Keratinocyte (primary cell): ENCODE results near the gene NLGN2.

Experiments used
- EZH2 ChIP-seq: IDR thresholded peaks from one replicate; pipeline ENCODE4 v1.6.1; 2012; ENCODE audit warnings: inconsistent platforms, mild to moderate bottlenecking, low read length, moderate library complexity
- TF ChIP-seq, protein P1 (sequence below), 3 experiments: IDR thresholded peaks in 1 of 3; conservative IDR thresholded peaks in 1 of 3; optimal IDR thresholded peaks in 1 of 3; 2 replicates in 2 of 3; 3 replicates in 1 of 3; pipeline versions ENCODE3 to v1.5.1; 2011; ENCODE audit warnings: low read length in 3 of 3, mild to moderate bottlenecking in 3 of 3, moderate library complexity in 2 of 3, control low read depth in 1 of 3, inconsistent platforms in 1 of 3; ENCODE audit not compliant: insufficient read depth in 2 of 3; ENCODE audit errors: extremely low read depth in 1 of 3

DNA sequence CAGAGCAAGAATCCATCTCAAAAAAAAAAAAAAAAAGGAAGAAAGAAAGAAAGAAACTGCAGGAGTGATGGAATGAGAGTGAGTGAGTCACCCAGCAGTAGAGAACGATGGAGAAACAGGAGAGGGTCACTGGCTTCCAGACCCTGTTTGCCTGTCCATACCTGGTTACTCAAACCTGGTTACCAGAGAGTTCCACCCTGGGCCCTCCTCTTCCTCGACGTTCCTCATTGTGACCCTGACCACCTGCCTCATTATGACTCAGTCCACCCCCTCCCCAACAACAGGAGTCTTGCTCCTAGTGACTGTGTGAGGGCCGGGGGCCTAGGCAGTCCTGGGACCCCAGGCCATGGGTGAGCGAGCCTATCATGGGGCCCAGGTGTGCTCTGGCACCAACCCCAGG lies 20.9 kb downstream of the NLGN2 start, which contains the start of gene SPEM3:
- TF ChIP-seq, protein P1, sequence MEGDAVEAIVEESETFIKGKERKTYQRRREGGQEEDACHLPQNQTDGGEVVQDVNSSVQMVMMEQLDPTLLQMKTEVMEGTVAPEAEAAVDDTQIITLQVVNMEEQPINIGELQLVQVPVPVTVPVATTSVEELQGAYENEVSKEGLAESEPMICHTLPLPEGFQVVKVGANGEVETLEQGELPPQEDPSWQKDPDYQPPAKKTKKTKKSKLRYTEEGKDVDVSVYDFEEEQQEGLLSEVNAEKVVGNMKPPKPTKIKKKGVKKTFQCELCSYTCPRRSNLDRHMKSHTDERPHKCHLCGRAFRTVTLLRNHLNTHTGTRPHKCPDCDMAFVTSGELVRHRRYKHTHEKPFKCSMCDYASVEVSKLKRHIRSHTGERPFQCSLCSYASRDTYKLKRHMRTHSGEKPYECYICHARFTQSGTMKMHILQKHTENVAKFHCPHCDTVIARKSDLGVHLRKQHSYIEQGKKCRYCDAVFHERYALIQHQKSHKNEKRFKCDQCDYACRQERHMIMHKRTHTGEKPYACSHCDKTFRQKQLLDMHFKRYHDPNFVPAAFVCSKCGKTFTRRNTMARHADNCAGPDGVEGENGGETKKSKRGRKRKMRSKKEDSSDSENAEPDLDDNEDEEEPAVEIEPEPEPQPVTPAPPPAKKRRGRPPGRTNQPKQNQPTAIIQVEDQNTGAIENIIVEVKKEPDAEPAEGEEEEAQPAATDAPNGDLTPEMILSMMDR (optimal IDR thresholded peaks at IDR 0.05 in 1 of 3, IDR thresholded peaks at IDR 0.05 in 1 of 3, conservative IDR thresholded peaks at IDR 0.05 in 1 of 3; ENCODE audit: extremely low read depth in 1 of 3, insufficient read depth in 2 of 3, low read length in 3 of 3), result no peak
- TF ChIP-seq EZH2, result no peak
